MM.1S (cell line): ENCODE results near the gene PIAS3.

ENCODE experiments used
- DNase-seq: peaks from one replicate; pipeline ENCODE4 v3.0.0-alpha.2; 2015
- H2AFZ ChIP-seq: fragments of 300-600 bp; sonication (generic); 2 replicates; pipeline ENCODE4 v1.6.0; 2016; ENCODE audit warnings: antibody characterized with exemption, low read length
- H3F3A ChIP-seq: fragments of 300-600 bp; sonication (generic); 2 replicates; pipeline ENCODE4 v1.6.1; 2016; ENCODE audit warnings: mild to moderate bottlenecking, antibody characterized with exemption, low read length, moderate library complexity, mixed read lengths; ENCODE audit not compliant: insufficient read depth
- H3K27ac ChIP-seq: fragments of 300-600 bp; sonication (generic); 2 replicates; pipeline ENCODE4 v1.5.1; 2016; ENCODE audit warnings: mild to moderate bottlenecking, low read length
- H3K27me3 ChIP-seq: fragments of 300-600 bp; sonication (generic); replicated peaks from 2 replicates; pipeline ENCODE4 v1.6.0; 2016; ENCODE audit warnings: low read length; ENCODE audit not compliant: insufficient read depth
- H3K36me3 ChIP-seq: fragments of 300-600 bp; sonication (generic); replicated peaks from 2 replicates; pipeline ENCODE4 v1.6.1; 2016; ENCODE audit warnings: mild to moderate bottlenecking, low read length, mixed read lengths; ENCODE audit not compliant: insufficient read depth
- H3K4me1 ChIP-seq: fragments of 300-600 bp; sonication (generic); 2 replicates; pipeline ENCODE4 v1.6.1; 2016; ENCODE audit warnings: low read length, mixed read lengths
- H3K4me2 ChIP-seq: fragments of 300-600 bp; sonication (generic); 2 replicates; pipeline ENCODE4 v1.6.0; 2016; ENCODE audit warnings: low read depth, low read length
- H3K4me3 ChIP-seq: fragments of 300-600 bp; sonication (generic); 2 replicates; pipeline ENCODE4 v1.5.1; 2016; ENCODE audit warnings: low read length, mixed read lengths
- H3K79me2 ChIP-seq: fragments of 300-600 bp; sonication (generic); 2 replicates; pipeline ENCODE4 v1.6.1; 2016; ENCODE audit warnings: mixed run types, low read length, mixed read lengths
- H3K9ac ChIP-seq: fragments of 300-600 bp; sonication (generic); 2 replicates; pipeline ENCODE4 v1.6.1; 2016; ENCODE audit warnings: low read length, mixed read lengths
- H3K9me2 ChIP-seq: fragments of 300-600 bp; sonication (generic); replicated peaks from 2 replicates; pipeline ENCODE4 v1.6.1; 2016; ENCODE audit warnings: mild to moderate bottlenecking, low read length, mixed read lengths; ENCODE audit not compliant: insufficient read depth
- H3K9me3 ChIP-seq: fragments of 300-600 bp; sonication (generic); replicated peaks from 2 replicates; pipeline ENCODE4 v1.6.1; 2016; ENCODE audit warnings: mild to moderate bottlenecking, low read length, mixed read lengths; ENCODE audit not compliant: insufficient read depth
- H4K20me1 ChIP-seq: fragments of 300-600 bp; sonication (generic); 2 replicates; pipeline ENCODE4 v1.6.1; 2016; ENCODE audit warnings: mild to moderate bottlenecking, low read length, moderate library complexity, mixed read lengths; ENCODE audit not compliant: insufficient read depth
- CTCF ChIP-seq: fragments of 300-600 bp; sonication (generic); IDR thresholded peaks from 2 replicates; pipeline ENCODE4 v1.5.1; 2016; ENCODE audit warnings: antibody characterized with exemption, low read length, mixed read lengths
- EZH2 ChIP-seq: fragments of 300-600 bp; sonication (generic); optimal IDR thresholded peaks from 2 replicates; pipeline ENCODE3; 2017; ENCODE audit warnings: low read depth, mild to moderate bottlenecking, antibody characterized with exemption, low read length, mixed read lengths
- EZH2phosphoT487 ChIP-seq: fragments of 300-600 bp; sonication (generic); IDR thresholded peaks from 2 replicates; pipeline ENCODE4 v1.6.1; 2018; ENCODE audit warnings: antibody characterized with exemption, low read length

Gene PIAS3

GRCh38 chr1:145871994-145872924, 13.4 kb upstream of the PIAS3 start:
- peak overlapping the region; percentile 50; the same call in 1 of the 2 replicates for H3K9ac ChIP-seq
- no peaks in the 10 kb centered on the region for H4K20me1 ChIP-seq
- no peaks in the 10 kb centered on the region for H3K36me3 ChIP-seq
- H3K4me2 ChIP-seq: peak overlapping the region; percentile 94
- TF ChIP-seq EZH2 (no peak), EZH2phosphoT487 (no peak), CTCF (no peak)
- H3F3A ChIP-seq: 0 out of 2 replicates have a peak, but pooled peaks cover 5% of the 10 kb centered on the region
- H3K79me2 ChIP-seq: no peaks in the 10 kb centered on the region
- peaks cover 19% of the 10 kb centered on the region; the same call in 1 of the 2 replicates for H3K27me3 ChIP-seq
- peak overlapping the region; percentile 66 for H3K4me3 ChIP-seq
- no peaks in the 10 kb centered on the region for H3K9me3 ChIP-seq
- H3K4me1 ChIP-seq: peaks cover 6% of the 10 kb centered on the region
- H3K27ac ChIP-seq: no peak overlapping the region
- no peaks in the 10 kb centered on the region for H3K9me2 ChIP-seq
- H2AFZ ChIP-seq: peak overlapping the region; percentile 93
- DNase-seq: peak; percentile 53

GRCh38 chr1:145868232-145868631, 9.4 kb upstream of the PIAS3 start:
- Histone ChIP-seq H3K27ac (no peak overlapping the region), H3K9me3 (no peaks in the 10 kb centered on the region), H4K20me1 (no peaks in the 10 kb centered on the region), H2AFZ (no peak overlapping the region), H3K36me3 (no peaks in the 10 kb centered on the region), H3F3A (0 out of 2 replicates have a peak, but pooled peaks cover 5% of the 10 kb centered on the region), H3K9me2 (no peaks in the 10 kb centered on the region), H3K79me2 (no peaks in the 10 kb centered on the region), H3K4me2 (no peak overlapping the region), H3K9ac (no peak overlapping the region), H3K4me1 (peaks cover 6% of the 10 kb centered on the region), H3K27me3 (peaks cover 9% of the 10 kb centered on the region; the same call in 1 of the 2 replicates), H3K4me3 (no peak overlapping the region)
- no peak for DNase-seq
- TF ChIP-seq CTCF (no peak), EZH2 (no peak), EZH2phosphoT487 (no peak)

GRCh38 chr1:145863282-145864018, 4.6 kb upstream of the PIAS3 start:
- no peaks in the 10 kb centered on the region for H4K20me1 ChIP-seq
- DNase-seq: no peak
- no peak overlapping the region for H3K4me3 ChIP-seq
- H3F3A ChIP-seq: peaks cover 9% of the 10 kb centered on the region
- H3K27me3 ChIP-seq: peaks cover 7% of the 10 kb centered on the region; the same call in 1 of the 2 replicates
- TF ChIP-seq EZH2phosphoT487 (no peak), CTCF (no peak), EZH2 (no peak)
- peaks cover 5% of the 10 kb centered on the region for H3K4me1 ChIP-seq
- no peak overlapping the region for H3K4me2 ChIP-seq
- no peaks in the 10 kb centered on the region for H3K9me2 ChIP-seq
- H3K36me3 ChIP-seq: no peaks in the 10 kb centered on the region
- no peak overlapping the region for H3K27ac ChIP-seq
- no peaks in the 10 kb centered on the region for H3K9me3 ChIP-seq
- H2AFZ ChIP-seq: no peak overlapping the region
- no peak overlapping the region for H3K9ac ChIP-seq
- H3K79me2 ChIP-seq: peaks cover under 1% of the 10 kb centered on the region; the same call in 1 of the 2 replicates
